HL-60/S4 (cell line): Measurements from ENCODE around the gene MGA.

Source experiments
- in situ Hi-C: fragments of 300-500 bp; cut with MboI; formaldehyde crosslinking; loops from 2 replicates; pipeline ENCODE4 v1.14.3; 2022; ENCODE audit warnings: low sequenced_read_pairs

MGA gene

DNA sequence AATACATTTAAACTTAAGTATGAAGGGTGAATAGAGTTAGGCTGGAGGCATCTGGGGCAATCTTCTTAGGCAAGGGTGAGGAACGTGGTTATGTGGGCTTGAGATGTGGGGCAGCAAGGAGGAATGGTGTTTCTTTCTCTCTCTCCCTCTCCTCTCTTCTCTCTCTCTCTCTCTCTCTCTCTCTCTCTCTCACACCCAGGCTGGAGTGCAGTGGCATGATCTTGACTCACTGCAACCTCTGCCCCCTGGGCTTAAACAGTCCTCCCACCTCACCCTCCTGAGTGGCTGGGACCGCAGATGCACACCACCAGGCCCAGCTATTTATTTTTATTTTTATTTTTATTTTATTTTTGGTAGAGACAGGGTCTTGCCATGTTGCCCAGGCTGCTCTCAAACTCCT lies 4.0 kb upstream of the MGA start:
- in situ Hi-C loops = no loop called here

DNA sequence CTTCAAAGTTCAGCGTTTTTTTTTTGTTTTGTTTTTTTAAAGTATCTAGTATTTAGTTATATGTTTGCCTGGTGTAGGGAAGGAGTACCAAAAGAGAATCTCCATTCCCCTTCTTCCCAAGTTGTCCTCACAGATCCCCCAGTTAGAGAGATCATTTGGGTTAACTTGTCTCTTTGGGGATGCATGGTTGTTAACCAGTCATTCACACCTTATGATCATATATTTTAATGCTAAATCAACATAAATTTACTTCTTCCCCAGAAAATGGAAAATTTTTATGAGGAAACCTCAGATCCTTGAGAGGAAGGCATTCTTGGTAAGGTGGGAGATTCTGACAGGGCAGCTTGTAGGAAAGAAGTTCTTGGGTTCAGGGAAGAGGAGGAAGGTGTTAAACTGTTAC lies 1.5 kb upstream of the MGA start:
- in situ Hi-C loops = no loop called here

GRCh38 chr15:41659190-41659589 lies 1.0 kb upstream of the MGA start:
- in situ Hi-C loops = no loop called here

DNA sequence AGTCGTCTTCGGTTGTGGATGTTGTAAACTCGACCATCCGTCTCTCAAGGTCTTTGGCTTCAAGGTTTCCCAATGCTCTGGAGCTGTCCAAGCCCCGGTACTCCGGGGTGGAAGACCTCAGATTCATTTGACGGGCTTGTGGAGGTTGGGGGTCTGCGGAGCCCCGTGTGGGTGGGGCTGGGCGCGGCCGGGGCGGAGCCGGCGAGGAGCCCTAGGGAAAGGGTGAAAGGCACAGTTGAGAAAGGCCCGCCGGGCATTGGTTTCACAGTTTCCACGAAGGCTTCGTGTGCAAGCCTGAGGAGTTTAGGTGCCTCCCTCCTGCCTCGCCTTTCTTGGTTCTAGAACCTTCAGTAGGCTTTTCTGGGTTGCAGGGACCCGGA lies 360 bp upstream of the MGA start:
- in situ Hi-C loops = no loop called here

- in situ Hi-C loops = no loop called here
Observed at GRCh38 chr15:41661078-41661517, 893 bp downstream of the MGA start.

DNA sequence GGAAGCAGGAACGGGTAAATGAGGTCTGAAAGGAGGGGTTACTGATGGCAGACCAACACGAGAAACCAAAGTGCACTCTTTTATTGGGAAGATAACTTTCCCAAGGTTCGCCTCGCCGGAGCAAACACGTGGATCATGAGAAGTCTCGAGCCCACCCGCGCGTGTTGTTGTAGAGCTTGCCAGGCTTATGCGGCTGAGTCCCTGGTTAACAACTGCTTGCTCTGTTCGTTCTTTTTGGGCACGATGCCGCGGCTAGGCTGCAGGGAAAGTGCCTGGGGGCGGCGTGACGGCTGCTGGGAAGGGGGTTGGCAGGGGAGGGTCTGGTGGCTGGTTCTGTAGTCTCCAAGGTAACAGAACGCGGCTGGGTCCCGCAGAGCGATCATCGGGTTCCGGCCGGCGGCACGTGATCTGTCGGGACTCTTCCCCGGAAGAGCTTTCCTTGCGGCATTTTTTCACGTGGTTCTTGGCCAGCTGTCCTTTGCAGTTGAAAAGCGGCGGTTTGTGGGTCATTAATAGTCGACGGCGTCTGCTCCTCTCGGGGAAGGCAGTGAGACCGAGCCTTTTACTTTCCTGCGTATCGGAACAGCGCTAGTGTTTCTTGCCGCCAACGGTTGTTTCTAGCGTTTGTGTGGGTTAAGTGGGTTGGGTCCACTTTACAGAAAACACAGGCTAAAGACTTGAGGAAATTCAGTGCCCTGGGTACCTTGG lies 1.5 kb downstream of the MGA start:
- in situ Hi-C loops = no loop called here

GRCh38 chr15:41666353-41666920 lies 6.2 kb downstream of the MGA start:
- in situ Hi-C loops = no loop called here

GRCh38 chr15:41669701-41670100 lies 9.5 kb downstream of the MGA start:
- in situ Hi-C loops = no loop called here

GRCh38 chr15:41671656-41672648 lies 11.7 kb downstream of the MGA start:
- in situ Hi-C loops = no loop called here

DNA sequence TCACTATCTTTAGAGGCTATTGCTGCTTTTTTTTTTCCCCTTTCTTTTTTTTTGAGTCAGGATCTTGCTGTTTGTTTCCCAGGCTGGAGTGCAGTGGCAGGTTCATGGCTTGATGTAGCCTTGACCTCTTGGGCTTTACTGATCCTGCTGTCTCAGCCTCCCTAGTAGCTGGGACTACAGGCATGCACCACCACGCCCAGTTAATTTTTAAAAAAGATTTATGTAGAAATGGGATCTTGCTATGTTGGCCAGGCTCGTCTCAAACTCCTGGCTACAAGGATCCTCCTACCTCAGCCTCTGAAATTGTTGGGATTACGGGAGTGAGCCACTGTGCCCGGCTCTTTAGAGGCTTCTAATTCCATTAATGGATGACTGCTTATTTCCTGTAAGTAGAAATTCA lies 15.1 kb downstream of the MGA start:
- in situ Hi-C loops = no loop called here

- in situ Hi-C loops = no loop called here
Observed at GRCh38 chr15:41678742-41679141, 18.5 kb downstream of the MGA start.

DNA sequence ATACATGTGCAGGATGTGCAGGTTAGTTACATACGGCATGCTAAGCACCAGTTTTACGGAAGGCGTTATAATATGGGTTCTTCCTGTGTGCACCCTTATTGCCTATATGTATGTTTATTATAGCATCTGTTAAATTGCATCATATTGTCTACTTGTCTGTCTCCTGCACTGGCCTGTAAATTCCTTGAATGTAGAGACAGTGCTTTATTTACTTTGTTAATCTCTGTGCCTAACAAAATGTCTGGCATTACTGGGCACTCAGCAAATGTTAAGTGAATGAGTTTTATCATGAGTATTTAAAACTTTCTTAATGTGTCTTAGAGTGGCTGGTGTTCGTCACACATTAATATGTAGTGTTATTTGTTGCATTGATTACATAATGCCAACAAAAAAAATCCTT lies 23.8 kb downstream of the MGA start:
- in situ Hi-C loops = no loop called here

GRCh38 chr15:41688671-41689070 lies 28.5 kb downstream of the MGA start:
- in situ Hi-C loops = no loop called here

GRCh38 chr15:41689083-41689482 lies 28.9 kb downstream of the MGA start:
- in situ Hi-C loops = no loop called here

GRCh38 chr15:41689834-41690233 lies 29.6 kb downstream of the MGA start:
- in situ Hi-C loops = no loop called here

DNA sequence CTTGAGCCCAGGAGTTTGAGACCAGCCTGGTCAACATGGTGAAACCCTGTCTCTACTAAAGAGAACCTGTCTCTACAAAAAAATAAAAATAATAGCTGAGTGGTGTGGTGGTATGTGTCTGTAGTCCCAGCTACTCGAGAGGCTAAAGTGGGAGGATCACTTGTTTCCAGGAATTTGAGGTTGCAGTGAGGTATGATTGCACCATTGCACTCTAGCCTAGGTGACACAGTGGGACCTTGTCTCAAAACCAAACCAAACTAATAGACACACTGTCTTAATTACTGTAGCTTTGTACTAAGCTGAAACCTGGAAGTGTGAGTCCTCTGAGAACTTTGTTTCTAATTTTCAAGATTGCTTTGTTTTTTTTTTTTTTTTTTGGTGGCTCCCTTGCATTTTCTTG lies 30.4 kb downstream of the MGA start:
- in situ Hi-C loops = no loop called here

DNA sequence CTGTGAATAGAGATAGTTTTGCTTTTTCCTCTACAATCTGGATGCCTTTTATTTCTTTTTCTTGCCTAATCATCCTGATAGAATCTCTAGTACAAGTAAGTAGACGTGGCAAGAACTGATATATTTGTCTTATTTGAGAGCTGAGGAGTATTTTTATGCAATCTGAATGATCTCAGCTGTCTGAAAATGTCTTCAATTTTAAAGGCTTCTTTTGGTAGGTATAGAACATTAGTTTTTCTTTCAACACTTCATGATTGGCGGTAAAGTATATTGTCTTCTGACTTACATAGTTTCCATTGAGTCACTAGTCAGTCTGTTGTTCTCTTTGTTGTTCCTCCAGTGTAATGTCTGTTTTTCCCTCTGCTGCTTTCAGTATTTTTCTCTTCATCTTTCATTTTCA lies 31.3 kb downstream of the MGA start:
- in situ Hi-C loops = no loop called here

- in situ Hi-C loops = no loop called here
Observed at GRCh38 chr15:41692049-41692448, 31.8 kb downstream of the MGA start.

DNA sequence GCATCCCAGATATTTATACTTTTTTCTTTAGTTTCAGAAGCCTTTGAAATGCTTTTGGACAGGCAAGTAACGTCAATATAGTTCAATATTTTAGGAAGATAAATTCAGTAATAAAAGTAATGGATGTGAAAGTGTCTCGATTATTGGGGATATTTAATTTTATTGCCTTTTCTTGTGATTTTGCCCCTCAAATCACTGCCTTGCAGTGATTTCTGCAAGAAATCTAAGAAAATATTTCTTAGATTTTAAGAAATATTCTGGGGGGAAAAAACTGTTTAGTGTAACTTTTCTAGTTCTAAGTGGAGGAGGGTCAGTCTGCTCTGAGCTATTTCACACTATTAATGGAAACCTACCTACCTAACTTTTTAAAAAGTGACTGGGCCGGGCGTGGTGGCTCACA lies 33.6 kb downstream of the MGA start:
- in situ Hi-C loops = no loop called here

DNA sequence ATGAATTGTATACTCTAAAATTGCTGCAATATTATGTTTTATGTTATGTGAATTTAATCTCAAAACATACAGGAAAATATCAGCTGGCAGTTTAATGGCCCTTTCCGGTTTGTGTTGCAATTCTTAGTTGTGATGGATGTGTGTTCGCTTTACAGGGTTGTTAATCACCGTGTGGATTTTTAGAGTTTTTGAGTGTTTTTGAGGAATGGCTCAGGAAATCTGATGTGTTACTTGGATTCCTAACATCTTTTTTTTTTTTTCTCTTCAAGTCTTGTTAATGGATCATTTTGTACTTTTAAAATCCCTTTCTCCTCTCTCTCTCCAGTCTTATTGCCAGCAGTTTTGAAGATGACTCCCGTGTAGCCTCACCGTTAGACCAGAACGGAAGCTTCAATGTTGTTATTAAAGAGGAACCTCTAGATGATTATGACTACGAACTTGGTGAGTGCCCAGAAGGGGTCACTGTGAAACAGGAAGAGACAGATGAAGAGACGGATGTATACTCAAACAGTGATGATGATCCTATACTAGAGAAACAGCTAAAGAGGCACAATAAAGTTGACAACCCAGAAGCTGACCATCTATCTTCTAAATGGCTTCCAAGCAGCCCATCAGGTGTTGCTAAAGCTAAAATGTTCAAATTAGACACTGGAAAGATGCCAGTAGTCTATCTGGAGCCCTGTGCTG lies 35.7 kb downstream of the MGA start:
- in situ Hi-C loops = no loop called here

GRCh38 chr15:41698779-41699178 lies 38.6 kb downstream of the MGA start:
- in situ Hi-C loops = no loop called here
